GM12878 (cell line): Measurements from ENCODE around the gene TASL. TPM values are rescaled to one million over a fixed set of nuclear protein-coding genes. Genes with fewer than 3 reads are reported as not detected.

Experiments used
- ATAC-seq: fragments of 200-7000 bp; cut with Tn5 transposase; 3 replicates; pipeline ENCODE4 v1.9.1; 2020; ENCODE audit warnings: mild to moderate bottlenecking, moderate library complexity
- BruUV-seq: library from RNA; stranded (reverse); fragments of 400-500 nt; replicated peaks from 2 replicates; lab custom pipeline; 2021; lab: Mats Ljungman, UMichigan
- CTCF ChIA-PET: fragments of 300-600 bp; sonication (Branson Sonifier 250); formaldehyde crosslinking; extraction: SDS; loops from one replicate; lab custom pipeline; 2021; ENCODE audit warnings: inconsistent platforms; lab: Yijun Ruan, JAX
- POLR2A ChIA-PET: fragments of 350-600 bp; formaldehyde crosslinking; extraction: SDS; loops from one replicate; lab custom pipeline; 2021; ENCODE audit warnings: inconsistent platforms; lab: Charles Lee
- RAD21 ChIA-PET: fragments of 300-600 bp; sonication (Branson Sonifier 250); formaldehyde crosslinking; loops from one replicate; lab custom pipeline; 2023; ENCODE audit warnings: antibody characterized with exemption; ENCODE audit not compliant: unreplicated experiment; lab: Charles Lee
- SMC1A ChIA-PET: fragments of 300-600 bp; sonication (Branson Sonifier 250); formaldehyde crosslinking; loops from one replicate; lab custom pipeline; 2023; ENCODE audit not compliant: unreplicated experiment, uncharacterized antibody; lab: Charles Lee
- DNase-seq: peaks from one replicate; pipeline ENCODE4 v3.0.0-alpha.2; 2011; ENCODE audit warnings: low read depth, low spot score
- FAIRE-seq: peaks from 3 replicates; lab custom pipeline; 2011; peaks lifted over from hg19 to GRCh38; lab: Jason Lieb, UNC
- H2AFZ ChIP-seq: 2 replicates; pipeline ENCODE4 v1.6.0; 2011; ENCODE audit warnings: low read depth, low read length, control low read depth; ENCODE audit not compliant: control insufficient read depth
- H3K27ac ChIP-seq: 2 replicates; pipeline ENCODE4 v1.5.1; 2011; ENCODE audit warnings: control low read depth; ENCODE audit not compliant: control insufficient read depth, insufficient read depth
- H3K27me3 ChIP-seq, 2 experiments: replicated peaks in 1 of 2; 2 replicates each; pipeline versions ENCODE4 v1.6.0 to v1.6.1; 2011; ENCODE audit warnings: low read length in 1 of 2; ENCODE audit not compliant: control insufficient read depth in 2 of 2, insufficient read depth in 2 of 2
- H3K36me3 ChIP-seq, 2 experiments: 2 replicates each; pipeline ENCODE4 v1.5.1; 2011; ENCODE audit warnings: low read length in 1 of 2; ENCODE audit not compliant: control insufficient read depth in 2 of 2, insufficient read depth in 2 of 2
- H3K4me1 ChIP-seq: 2 replicates; pipeline ENCODE4 v1.6.1; 2011; ENCODE audit warnings: mild to moderate bottlenecking, low read length, moderate library complexity, mixed read lengths; ENCODE audit not compliant: control insufficient read depth, insufficient read depth
- H3K4me2 ChIP-seq: 2 replicates; pipeline ENCODE4 v1.6.0; 2011; ENCODE audit warnings: control low read depth; ENCODE audit not compliant: control insufficient read depth, insufficient read depth
- H3K4me3 ChIP-seq: fragments of 200-600 bp; sonication (generic); 2 replicates; pipeline ENCODE4 v1.5.1; 2016
- H3K79me2 ChIP-seq: 2 replicates; pipeline ENCODE4 v1.6.0; 2011; ENCODE audit warnings: low read length; ENCODE audit not compliant: control insufficient read depth, insufficient read depth
- H3K9ac ChIP-seq: 2 replicates; pipeline ENCODE4 v1.8.0; 2011; ENCODE audit warnings: low read length, control low read depth, mixed read lengths; ENCODE audit not compliant: control insufficient read depth, insufficient read depth
- H3K9me3 ChIP-seq: replicated peaks from 3 replicates; pipeline ENCODE4 v1.5.1; 2011; ENCODE audit warnings: mild to moderate bottlenecking, low read length; ENCODE audit not compliant: control insufficient read depth, insufficient read depth
- H4K20me1 ChIP-seq: 2 replicates; pipeline ENCODE4 v1.6.0; 2011; ENCODE audit not compliant: control insufficient read depth, insufficient read depth
- BACH1 ChIP-seq: fragments of 450-650 bp; IDR thresholded peaks from 2 replicates; pipeline ENCODE4 v1.6.1; 2017; ENCODE audit warnings: mild to moderate bottlenecking, borderline replicate concordance
- BHLHE40 ChIP-seq, 2 experiments: fragments of 450-650 bp in 1 of 2; IDR thresholded peaks; 2 replicates each; pipeline ENCODE4 v1.6.1; 2011 to 2017; ENCODE audit warnings: low read depth in 2 of 2, borderline replicate concordance in 1 of 2, improper control_type of control experiment in 1 of 2, low read length in 1 of 2, mild to moderate bottlenecking in 1 of 2
- CREB1 ChIP-seq: IDR thresholded peaks from 2 replicates; pipeline ENCODE4 v1.6.1; 2012; ENCODE audit warnings: low read depth, mild to moderate bottlenecking, inconsistent platforms
- FOS ChIP-seq: IDR thresholded peaks from 3 replicates; pipeline ENCODE4 v1.6.1; 2011; ENCODE audit warnings: borderline replicate concordance; ENCODE audit not compliant: insufficient read length; ENCODE audit errors: extremely low read depth
- GABPA ChIP-seq: IDR thresholded peaks from 2 replicates; pipeline ENCODE4 v1.6.1; 2014; ENCODE audit warnings: antibody characterized with exemption, low read depth, mild to moderate bottlenecking, inconsistent platforms
- MLLT1 ChIP-seq: fragments of 450-650 bp; IDR thresholded peaks from 2 replicates; pipeline ENCODE4 v1.6.1; 2016; ENCODE audit warnings: mild to moderate bottlenecking
- NKRF ChIP-seq: fragments of 450-650 bp; conservative IDR thresholded peaks from 2 replicates; pipeline ENCODE4 v1.6.1; 2017; ENCODE audit warnings: mild to moderate bottlenecking, moderate library complexity
- RELB ChIP-seq: fragments of 450-650 bp; IDR thresholded peaks from 2 replicates; pipeline ENCODE4 v1.6.1; 2017; ENCODE audit warnings: low read depth, mild to moderate bottlenecking, moderate library complexity
- RUNX3 ChIP-seq: IDR thresholded peaks from 2 replicates; pipeline ENCODE4 v1.6.1; 2012; ENCODE audit warnings: low read length, inconsistent platforms
- SRF ChIP-seq, 2 experiments: IDR thresholded peaks; 2 replicates each; pipeline ENCODE4 v1.6.1; 2011; ENCODE audit warnings: low read depth in 2 of 2, low read length in 2 of 2, mild to moderate bottlenecking in 1 of 2, moderate library complexity in 1 of 2
- ZBTB4 ChIP-seq: fragments of 450-650 bp; formaldehyde crosslinking; IDR thresholded peaks from 2 replicates; pipeline ENCODE4 v1.4.0; 2022; ENCODE audit warnings: mild to moderate bottlenecking, moderate library complexity
- WGBS: methylation state at CpG from one replicate; pipeline ENCODE4 v1.1.6; 2016; ENCODE audit warnings: low lambda C conversion rate; ENCODE audit not compliant: insufficient replicate concordance, insufficient coverage; ENCODE audit errors: missing lambda C conversion rate; 5-methylcytosine and 5-hydroxymethylcytosine counted together
- in situ Hi-C: fragments of 300-500 bp; cut with MboI; formaldehyde crosslinking; loops from 9 replicates; pipeline ENCODE4 v1.14.3; 2018; ENCODE audit warnings: mixed read lengths
- intact Hi-C: fragments of 100-400 bp; cut with micrococcal nuclease; formaldehyde crosslinking; loops from one replicate; pipeline ENCODE4 v1.14.2; 2022; ENCODE audit not compliant: unreplicated experiment
- polyA plus RNA-seq, 11 experiments: library from polyadenylated mRNA; depleted of rRNA in 4 of 11; unstranded in 6 of 11; stranded (reverse) in 5 of 11; fragments of >200 nt; fragmentation: Nextera tagmentation in 4 of 11; fragmentation: Illumina TruSeq in 1 of 11; extraction: Ambion mirVana in 4 of 11; extraction: Trizol in 1 of 11; gene quantifications; 1 replicate in 1 of 11; 2 replicates in 10 of 11; pipeline versions ENCODE4 v1.2.1 to v1.2.3, GENCODE V29; 2011 to 2016; ENCODE audit warnings: inconsistent platforms in 2 of 11, missing spikeins in 2 of 11, low read depth in 1 of 11
- total RNA-seq, 4 experiments: library from RNA; depleted of rRNA in 3 of 4; stranded (reverse); fragments of >200 nt in 3 of 4; fragmentation: Illumina TruSeq in 1 of 4; extraction: Trizol in 1 of 4; gene quantifications; 2 replicates each; pipeline versions ENCODE4 v1.2.1 to v1.2.3, GENCODE V29; 2013 to 2021

Gene TASL
- total and polyA plus RNA-seq, 10 of the 15 experiments (the other 5 are each of a cell fraction or from before 2014, with no cell fraction given) = 12.4 to 107 (median 18.3) TPM

GRCh38 chrX:30576881-30577280 is 685 bp downstream of the TASL start:
- intact Hi-C loops = loop anchor here (2.0 to 10.0 kb wide), 5 partner anchors 16 to 658 kb away; partner anchors contain the start of genes GK and TAB3
- TF ChIP-seq CREB1 = no peak
- TF ChIP-seq RUNX3 = no peak
- no peak for TF ChIP-seq NKRF
- TF ChIP-seq MLLT1 = no peak; the same call in 1 of the 2 replicates
- TF ChIP-seq BHLHE40 (IDR thresholded peaks at IDR 0.05; ENCODE audit: borderline replicate concordance in 1 of 2, low read depth in 2 of 2, low read length in 1 of 2) = no peak
- no peak for TF ChIP-seq FOS
- no peak for TF ChIP-seq SRF (IDR thresholded peaks at IDR 0.05; ENCODE audit: low read depth in 2 of 2, low read length in 2 of 2)
- TF ChIP-seq ZBTB4 (CRISPR knock-in tag) = 0 out of 2 replicates have a peak, but pooled peaks have one; percentile 46
- TF ChIP-seq RELB = no peak
- TF ChIP-seq BACH1 = peak; percentile 41; the same call in 1 of the 2 replicates
- TF ChIP-seq GABPA = no peak

More at GRCh38 chrX:30576881-30577280, 685 bp downstream of the TASL start:
- RAD21 ChIA-PET = interaction anchor here (0.7 to 2.8 kb wide), 4 partner anchors 13 to 140 kb away, joined by 3 to 31 read pairs (median 9); no protein-coding TSS in a partner anchor
- peak overlapping the region; percentile 52 for H2AFZ ChIP-seq
- FAIRE-seq (no peak), ATAC-seq (peak; percentile 1), DNase-seq (no peak)
- POLR2A ChIA-PET = interaction anchor here (1.3 to 3.2 kb wide), 6 partner anchors 8 to 19 kb away, joined by 4 to 31 read pairs (median 10); no protein-coding TSS in a partner anchor
- CTCF ChIA-PET = interaction anchor here (1.0 to 2.8 kb wide), 3 partner anchors 13 to 20 kb away, joined by 4 to 23 read pairs (median 23); no protein-coding TSS in a partner anchor
- in situ Hi-C loops = loop anchor here (10.0 kb wide), 1 partner anchor 1022 kb away; no protein-coding TSS in a partner anchor
- SMC1A ChIA-PET = interaction anchor here (0.9 to 5.4 kb wide), 7 partner anchors 7 to 137 kb away, joined by 3 to 45 read pairs (median 9); no protein-coding TSS in a partner anchor
- H3K9ac ChIP-seq = peak overlapping the region; percentile 85
- WGBS = 6% methylated on average over 8 of the region's 8 CpGs
- H3K4me1 ChIP-seq = peaks cover 16% of the 10 kb centered on the region
- peak overlapping the region; percentile 97 for H3K4me2 ChIP-seq
- peaks cover 51% of the 10 kb centered on the region for H3K79me2 ChIP-seq
- H3K4me3 ChIP-seq = peak overlapping the region; percentile 98
- peaks cover 0 to 7% of the 10 kb centered on the region in 2 experiments; a peak in 1 of 4 replicates for H3K36me3 ChIP-seq
- H4K20me1 ChIP-seq = no peaks in the 10 kb centered on the region
- peak overlapping the region; percentile 99 for H3K27ac ChIP-seq
- no TSS peak for BruUV-seq
- no peaks in the 10 kb centered on the region for H3K27me3 ChIP-seq
- no peaks in the 10 kb centered on the region; the same call in 2 of the 3 replicates for H3K9me3 ChIP-seq
